Measurements from ENCODE around the gene AFDN. TPM values are rescaled to one million over a fixed set of nuclear protein-coding genes. Genes with fewer than 3 reads are reported as not detected.

AFDN gene
- total RNA-seq, 1 donor from 2014 or later = 102 TPM

GRCh38 chr6:168007592-168008338 lies 181.1 kb downstream of the AFDN start:
- no peak overlapping the region for H3K4me3 ChIP-seq
- TF ChIP-seq CTCF (IDR thresholded peaks at IDR 0.05) = no peak
- no peak for DNase-seq (ENCODE audit: low spot score in 2 of 2)
- intact Hi-C loops (cut with DNase I) = no loop called here
- no peak overlapping the region for H3K27ac ChIP-seq
- no peaks in the 10 kb centered on the region for H3K4me1 ChIP-seq
- no peaks in the 10 kb centered on the region for H3K36me3 ChIP-seq
- H3K9me3 ChIP-seq = peaks cover 0 to 26% of the 10 kb centered on the region in 2 donors
- H3K27me3 ChIP-seq = no peaks in the 10 kb centered on the region

GRCh38 chr6:168009331-168009730 lies 182.6 kb downstream of the AFDN start:
- peaks cover 0 to 26% of the 10 kb centered on the region in 2 donors for H3K9me3 ChIP-seq
- intact Hi-C loops (cut with DNase I) = no loop called here
- no peaks in the 10 kb centered on the region for H3K4me1 ChIP-seq
- H3K27ac ChIP-seq = no peak overlapping the region
- no peak for DNase-seq (ENCODE audit: low spot score in 2 of 2)
- H3K27me3 ChIP-seq = no peaks in the 10 kb centered on the region
- no peak overlapping the region for H3K4me3 ChIP-seq
- no peaks in the 10 kb centered on the region for H3K36me3 ChIP-seq
- no peak for TF ChIP-seq CTCF (IDR thresholded peaks at IDR 0.05)

GRCh38 chr6:168011291-168011690 lies 184.6 kb downstream of the AFDN start:
- Histone ChIP-seq H3K9me3 (peaks cover 0 to 26% of the 10 kb centered on the region in 2 donors), H3K27me3 (no peaks in the 10 kb centered on the region), H3K36me3 (no peaks in the 10 kb centered on the region), H3K4me1 (no peaks in the 10 kb centered on the region), H3K4me3 (no peak overlapping the region), H3K27ac (no peak overlapping the region)
- no peak for DNase-seq (ENCODE audit: low spot score in 2 of 2)
- intact Hi-C loops (cut with DNase I) = no loop called here
- no peak for TF ChIP-seq CTCF (IDR thresholded peaks at IDR 0.05)

GRCh38 chr6:168012431-168013249 lies 185.9 kb downstream of the AFDN start:
- intact Hi-C loops (cut with DNase I) = no loop called here
- Histone ChIP-seq H3K9me3 (peaks cover 0 to 26% of the 10 kb centered on the region in 2 donors), H3K4me1 (no peaks in the 10 kb centered on the region), H3K36me3 (no peaks in the 10 kb centered on the region), H3K27ac (no peak overlapping the region), H3K4me3 (no peak overlapping the region), H3K27me3 (no peaks in the 10 kb centered on the region)
- TF ChIP-seq CTCF (IDR thresholded peaks at IDR 0.05) = no peak
- DNase-seq (ENCODE audit: low spot score in 2 of 2) = no peak

- no peak overlapping the region for H3K27ac ChIP-seq
- peaks cover 0 to 20% of the 10 kb centered on the region in 2 donors for H3K9me3 ChIP-seq
- H3K27me3 ChIP-seq = no peaks in the 10 kb centered on the region
- no peak overlapping the region for H3K4me3 ChIP-seq
- no peaks in the 10 kb centered on the region for H3K4me1 ChIP-seq
- DNase-seq (ENCODE audit: low spot score in 2 of 2) = no peak
- no peaks in the 10 kb centered on the region for H3K36me3 ChIP-seq
- intact Hi-C loops (cut with DNase I) = no loop called here
- TF ChIP-seq CTCF (IDR thresholded peaks at IDR 0.05) = no peak
Observed at GRCh38 chr6:168013250-168013915, 186.7 kb downstream of the AFDN start.

All from ascending aorta (tissue), 2 donors.